ENCODE measurements around the gene WWOX. TPM values are rescaled to one million over a fixed set of nuclear protein-coding genes. Genes with fewer than 3 reads are reported as not detected.
"Not testable (repeated sequence)": the region's sequence is repeated elsewhere in the genome, so short reads cannot be mapped to it uniquely, and the experiment has no call there.

WWOX gene
- total RNA-seq, 2 donors from 2014 or later = 30.0 to 35.4 TPM

GRCh38 chr16:78514888-78515287 is 415.4 kb downstream of the WWOX start:
- not testable (repeated sequence) for H3K36me3 ChIP-seq (ENCODE audit: control insufficient read depth, insufficient read depth, low read length); H3K36me3 Mint-ChIP-seq (ENCODE audit: low read depth); H3K4me3 ChIP-seq (ENCODE audit: low read length); H3K4me3 Mint-ChIP-seq; H3K9ac ChIP-seq (ENCODE audit: extremely low read depth, low read length, poor library complexity, severe bottlenecking); H3K27ac ChIP-seq (ENCODE audit: low read depth, low read length); H3K9me3 Mint-ChIP-seq; H3K27ac Mint-ChIP-seq; H3K27me3 ChIP-seq (ENCODE audit: control insufficient read depth, insufficient read depth, low read length, poor library complexity, severe bottlenecking); H3K4me1 ChIP-seq (ENCODE audit: control insufficient read depth, insufficient read depth, low read length); H3K9me3 ChIP-seq (ENCODE audit: control insufficient read depth, low read length); H3K27me3 Mint-ChIP-seq (ENCODE audit: insufficient read depth); DNase-seq; H3K4me1 Mint-ChIP-seq
- TF ChIP-seq, protein P1, sequence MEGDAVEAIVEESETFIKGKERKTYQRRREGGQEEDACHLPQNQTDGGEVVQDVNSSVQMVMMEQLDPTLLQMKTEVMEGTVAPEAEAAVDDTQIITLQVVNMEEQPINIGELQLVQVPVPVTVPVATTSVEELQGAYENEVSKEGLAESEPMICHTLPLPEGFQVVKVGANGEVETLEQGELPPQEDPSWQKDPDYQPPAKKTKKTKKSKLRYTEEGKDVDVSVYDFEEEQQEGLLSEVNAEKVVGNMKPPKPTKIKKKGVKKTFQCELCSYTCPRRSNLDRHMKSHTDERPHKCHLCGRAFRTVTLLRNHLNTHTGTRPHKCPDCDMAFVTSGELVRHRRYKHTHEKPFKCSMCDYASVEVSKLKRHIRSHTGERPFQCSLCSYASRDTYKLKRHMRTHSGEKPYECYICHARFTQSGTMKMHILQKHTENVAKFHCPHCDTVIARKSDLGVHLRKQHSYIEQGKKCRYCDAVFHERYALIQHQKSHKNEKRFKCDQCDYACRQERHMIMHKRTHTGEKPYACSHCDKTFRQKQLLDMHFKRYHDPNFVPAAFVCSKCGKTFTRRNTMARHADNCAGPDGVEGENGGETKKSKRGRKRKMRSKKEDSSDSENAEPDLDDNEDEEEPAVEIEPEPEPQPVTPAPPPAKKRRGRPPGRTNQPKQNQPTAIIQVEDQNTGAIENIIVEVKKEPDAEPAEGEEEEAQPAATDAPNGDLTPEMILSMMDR (conservative IDR thresholded peaks at IDR 0.05) = peak; percentile 51
- WGBS, 2 experiments (ENCODE audit: insufficient coverage in 1 of 2, insufficient read length in 1 of 2) = 94 to 100% methylated on average over 5 to 9 of the region's 9 CpGs

GRCh38 chr16:78515421-78515820 is 416.0 kb downstream of the WWOX start:
- Mint-ChIP-seq H3K27ac (no peak overlapping the region), H3K4me1 (no peaks in the 10 kb centered on the region), H3K4me3 (no peak overlapping the region), H3K9me3 (no peaks in the 10 kb centered on the region), H3K27me3 (ENCODE audit: insufficient read depth) (no peaks in the 10 kb centered on the region), H3K36me3 (ENCODE audit: low read depth) (no peaks in the 10 kb centered on the region)
- no peak overlapping the region for H3K9ac ChIP-seq (ENCODE audit: extremely low read depth, low read length, poor library complexity, severe bottlenecking)
- 93 to 95% methylated on average over 12 to 14 of the region's 14 CpGs for WGBS, 2 experiments (ENCODE audit: insufficient coverage in 1 of 2, insufficient read length in 1 of 2)
- no peaks in the 10 kb centered on the region for H3K36me3 ChIP-seq (ENCODE audit: control insufficient read depth, insufficient read depth, low read length)
- DNase-seq = no peak
- no peak overlapping the region for H3K4me3 ChIP-seq (ENCODE audit: low read length)
- no peaks in the 10 kb centered on the region for H3K27me3 ChIP-seq (ENCODE audit: control insufficient read depth, insufficient read depth, low read length, poor library complexity, severe bottlenecking)
- H3K9me3 ChIP-seq (ENCODE audit: control insufficient read depth, low read length) = no peaks in the 10 kb centered on the region
- H3K4me1 ChIP-seq (ENCODE audit: control insufficient read depth, insufficient read depth, low read length) = no peaks in the 10 kb centered on the region
- TF ChIP-seq, protein P1 (conservative IDR thresholded peaks at IDR 0.05) = no peak
- H3K27ac ChIP-seq (ENCODE audit: low read depth, low read length) = no peak overlapping the region

GRCh38 chr16:78516006-78516736 is 416.7 kb downstream of the WWOX start:
- 92 to 97% methylated on average over 5 to 8 of the region's 9 CpGs for whole genome bisulfite sequencing, 2 experiments (ENCODE audit: insufficient coverage in 1 of 2, insufficient read length in 1 of 2)

More at GRCh38 chr16:78516006-78516736, 416.7 kb downstream of the WWOX start:
- no peaks in the 10 kb centered on the region for H3K27me3 ChIP-seq (ENCODE audit: control insufficient read depth, insufficient read depth, low read length, poor library complexity, severe bottlenecking)
- no peaks in the 10 kb centered on the region for H3K4me1 ChIP-seq (ENCODE audit: control insufficient read depth, insufficient read depth, low read length)
- DNase-seq = no peak
- no peak overlapping the region for H3K4me3 ChIP-seq (ENCODE audit: low read length)
- H3K9ac ChIP-seq (ENCODE audit: extremely low read depth, low read length, poor library complexity, severe bottlenecking) = no peak overlapping the region
- no peaks in the 10 kb centered on the region for H3K36me3 ChIP-seq (ENCODE audit: control insufficient read depth, insufficient read depth, low read length)
- Mint-ChIP-seq H3K27me3 (ENCODE audit: insufficient read depth) (no peaks in the 10 kb centered on the region), H3K9me3 (no peaks in the 10 kb centered on the region), H3K4me3 (no peak overlapping the region), H3K27ac (no peak overlapping the region), H3K4me1 (no peaks in the 10 kb centered on the region), H3K36me3 (ENCODE audit: low read depth) (no peaks in the 10 kb centered on the region)
- TF ChIP-seq, protein P1 (conservative IDR thresholded peaks at IDR 0.05) = no peak
- no peak overlapping the region for H3K27ac ChIP-seq (ENCODE audit: low read depth, low read length)
- H3K9me3 ChIP-seq (ENCODE audit: control insufficient read depth, low read length) = no peaks in the 10 kb centered on the region

Data from endodermal cell (in vitro differentiated cells).